GM19099 (cell line): ENCODE results near the gene PI4K2A.

Experiments used
- POLR2A ChIP-seq: IDR thresholded peaks from 3 replicates; pipeline ENCODE4 v1.6.1; 2011; ENCODE audit warnings: low read depth; ENCODE audit not compliant: insufficient read length; ENCODE audit errors: extremely low read depth

PI4K2A gene

GRCh38 chr10:97685395-97685958 is 45.0 kb downstream of the PI4K2A start:
- TF ChIP-seq POLR2A: no peak

- TF ChIP-seq POLR2A: no peak
Measured at GRCh38 chr10:97686301-97686961, 46.0 kb downstream of the PI4K2A start.

- TF ChIP-seq POLR2A: peak; percentile 52
Measured at GRCh38 chr10:97686962-97687784, 46.7 kb downstream of the PI4K2A start, which contains the start of gene AVPI1. Gene AVPI1, minus strand, starts transcription at chr10:97687241. Its CDS starts 7,336 bp downstream, at chr10:97679905.

GRCh38 chr10:97687785-97688781 is 47.6 kb downstream of the PI4K2A start:
- no peak for TF ChIP-seq POLR2A

GRCh38 chr10:97689559-97690020 is 49.1 kb downstream of the PI4K2A start:
- TF ChIP-seq POLR2A: no peak

- TF ChIP-seq POLR2A: no peak
Measured at GRCh38 chr10:97690133-97690532, 49.7 kb downstream of the PI4K2A start.

- TF ChIP-seq POLR2A: no peak
Measured at GRCh38 chr10:97701438-97702069, 61.1 kb downstream of the PI4K2A start.

- no peak for TF ChIP-seq POLR2A
Measured at GRCh38 chr10:97703398-97704067, 63.1 kb downstream of the PI4K2A start.

GRCh38 chr10:97704341-97704740 is 63.9 kb downstream of the PI4K2A start:
- no peak for TF ChIP-seq POLR2A

- no peak for TF ChIP-seq POLR2A
Measured at GRCh38 chr10:97705006-97705670, 64.7 kb downstream of the PI4K2A start.

GRCh38 chr10:97707134-97707861 is 66.8 kb downstream of the PI4K2A start:
- no peak for TF ChIP-seq POLR2A

GRCh38 chr10:97708167-97708566 is 67.7 kb downstream of the PI4K2A start:
- TF ChIP-seq POLR2A: no peak
